CD4-positive, alpha-beta T cell (primary cell): Measurements from ENCODE around the gene TOLLIP. TPM values are rescaled to one million over a fixed set of nuclear protein-coding genes. Genes with fewer than 3 reads are reported as not detected.
"Not testable (repeated sequence)": the region's sequence is repeated elsewhere in the genome, so short reads cannot be mapped to it uniquely, and the experiment has no call there.

ENCODE experiments used
- ATAC-seq: fragments of 200-7000 bp; cut with Tn5 transposase; one replicate; pipeline ENCODE4 v1.10.0; 2022; ENCODE audit warnings: mild to moderate bottlenecking; ENCODE audit not compliant: poor library complexity
- CTCF ChIA-PET: fragments of 350-600 bp; sonication (Branson Sonifier 250); formaldehyde crosslinking; loops from one replicate; lab custom pipeline; 2021; ENCODE audit warnings: antibody characterized with exemption, inconsistent platforms; lab: Charles Lee
- POLR2A ChIA-PET: fragments of 350-600 bp; sonication (Branson Sonifier 250); formaldehyde crosslinking; loops from one replicate; lab custom pipeline; 2021; ENCODE audit warnings: antibody characterized with exemption, inconsistent platforms; lab: Charles Lee
- DNase-seq, 14 experiments: peaks; one replicate each; pipeline ENCODE4 v3.0.0-alpha.2; 2013 to 2020; ENCODE audit warnings: mixed read lengths in 2 of 14
- H3K27ac ChIP-seq, 2 donors: one replicate each; pipeline versions ENCODE4 v1.5.1 to v1.7.0; 2013; ENCODE audit warnings: low read length in 2 of 2, low read depth in 1 of 2, mild to moderate bottlenecking in 1 of 2
- H3K27me3 ChIP-seq, 2 experiments: 1 replicate in 1 of 2; 2 replicates in 1 of 2; pipeline versions ENCODE4 v1.6.1 to v1.7.0; 2013; ENCODE audit warnings: low read length in 2 of 2, control low read depth in 1 of 2, mild to moderate bottlenecking in 1 of 2, moderate library complexity in 1 of 2; ENCODE audit not compliant: insufficient read depth in 2 of 2, control insufficient read depth in 1 of 2
- H3K36me3 ChIP-seq: one replicate; pipeline ENCODE4 v1.6.1; 2013; ENCODE audit warnings: low read length, control low read depth; ENCODE audit not compliant: insufficient read depth
- H3K4me1 ChIP-seq: one replicate; pipeline ENCODE4 v1.6.1; 2013; ENCODE audit warnings: low read length, control low read depth; ENCODE audit not compliant: insufficient read depth
- H3K4me3 ChIP-seq: one replicate; pipeline ENCODE4 v1.5.1; 2013; ENCODE audit warnings: mild to moderate bottlenecking, low read length, moderate library complexity
- H3K9me3 ChIP-seq, 2 experiments: 1 replicate in 1 of 2; 2 replicates in 1 of 2; pipeline versions ENCODE4 v1.6.1 to v1.7.0; 2013; ENCODE audit warnings: low read length in 2 of 2, mild to moderate bottlenecking in 2 of 2, control low read depth in 1 of 2, moderate library complexity in 1 of 2; ENCODE audit not compliant: control insufficient read depth in 1 of 2, insufficient read depth in 1 of 2
- H3K27ac Mint-ChIP-seq: one replicate; pipeline ENCODE4 v1.8.0; 2020; ENCODE audit warnings: mixed read lengths
- H3K27me3 Mint-ChIP-seq: one replicate; pipeline ENCODE4 v1.8.0; 2021; ENCODE audit warnings: mixed read lengths
- H3K36me3 Mint-ChIP-seq: one replicate; pipeline ENCODE4 v1.8.0; 2021; ENCODE audit warnings: low read depth, mixed read lengths
- H3K4me1 Mint-ChIP-seq: one replicate; pipeline ENCODE4 v1.8.0; 2021; ENCODE audit warnings: low read depth, mixed read lengths
- H3K4me3 Mint-ChIP-seq: one replicate; pipeline ENCODE4 v1.8.0; 2020; ENCODE audit warnings: mild to moderate bottlenecking, mixed read lengths
- H3K9me3 Mint-ChIP-seq: one replicate; pipeline ENCODE4 v1.8.0; 2020; ENCODE audit warnings: mixed read lengths
- intact Hi-C, 2 experiments: fragments of 100-400 bp; cut with DNase I in 1 of 2; cut with micrococcal nuclease in 1 of 2; formaldehyde crosslinking; loops; one replicate each; pipeline versions ENCODE4 v1.15.1 to v1.9.0; 2023 to 2025; cut with DNase I, micrococcal nuclease
- total RNA-seq, 174 experiments: library from RNA in 2 of 174; stranded (reverse) in 2 of 174; gene quantifications; one replicate each; pipeline ENCODE4 v1.2.3 and lab custom pipeline; 2021 to 2026
- TF ChIP-seq, protein P1 (sequence below): fragments of 200-600 bp; IDR thresholded peaks from one replicate; pipeline ENCODE4 v1.8.0; 2022; ENCODE audit warnings: antibody characterized with exemption, mild to moderate bottlenecking

Gene TOLLIP
- total RNA-seq, 2 experiments from 2014 or later = 38.9 to 41.0 TPM

DNA sequence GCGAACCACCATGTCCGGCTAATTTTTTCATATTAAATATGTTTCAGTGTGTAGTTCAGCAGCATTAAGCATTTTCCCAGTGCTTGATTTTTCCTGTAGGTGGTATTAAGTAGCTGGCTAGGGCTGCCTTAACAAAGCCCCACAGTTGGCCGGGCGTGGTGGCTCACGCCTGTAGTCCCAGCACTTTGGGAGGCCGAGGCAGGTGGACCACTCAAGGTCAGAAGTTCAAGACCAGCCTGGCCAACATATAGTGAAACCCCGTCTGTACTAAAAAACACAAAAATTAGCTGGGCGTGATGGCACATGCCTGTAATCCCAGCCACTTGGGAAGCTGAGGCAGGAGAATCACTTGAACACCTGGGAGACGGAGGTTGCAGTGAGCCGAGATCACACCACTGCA, 33.5 kb upstream of the TOLLIP start:
- H3K27me3 Mint-ChIP-seq = no peaks in the 10 kb centered on the region
- peaks cover 5% of the 10 kb centered on the region for H3K4me1 Mint-ChIP-seq
- ChIA-PET POLR2A (interaction anchor here (0.7 kb wide), 1 partner anchor 80 kb away, joined by 3 read pairs; no protein-coding TSS in a partner anchor), CTCF (interaction anchor here (0.6 to 1.5 kb wide), 3 partner anchors 40 to 310 kb away, joined by 3 to 4 read pairs (median 3); no protein-coding TSS in a partner anchor)
- peaks cover 4% of the 10 kb centered on the region for H3K36me3 Mint-ChIP-seq
- DNase-seq (no peak), ATAC-seq (no peak)
- no peak overlapping the region for H3K4me3 ChIP-seq
- H3K4me3 Mint-ChIP-seq = no peak overlapping the region
- no peaks in the 10 kb centered on the region for H3K27me3 ChIP-seq
- H3K9me3 Mint-ChIP-seq = peaks cover 6% of the 10 kb centered on the region
- H3K27ac Mint-ChIP-seq = no peak overlapping the region
- peaks cover 10 to 23% of the 10 kb centered on the region in 2 experiments for H3K9me3 ChIP-seq
- H3K36me3 ChIP-seq = no peaks in the 10 kb centered on the region
- TF ChIP-seq, protein P1, sequence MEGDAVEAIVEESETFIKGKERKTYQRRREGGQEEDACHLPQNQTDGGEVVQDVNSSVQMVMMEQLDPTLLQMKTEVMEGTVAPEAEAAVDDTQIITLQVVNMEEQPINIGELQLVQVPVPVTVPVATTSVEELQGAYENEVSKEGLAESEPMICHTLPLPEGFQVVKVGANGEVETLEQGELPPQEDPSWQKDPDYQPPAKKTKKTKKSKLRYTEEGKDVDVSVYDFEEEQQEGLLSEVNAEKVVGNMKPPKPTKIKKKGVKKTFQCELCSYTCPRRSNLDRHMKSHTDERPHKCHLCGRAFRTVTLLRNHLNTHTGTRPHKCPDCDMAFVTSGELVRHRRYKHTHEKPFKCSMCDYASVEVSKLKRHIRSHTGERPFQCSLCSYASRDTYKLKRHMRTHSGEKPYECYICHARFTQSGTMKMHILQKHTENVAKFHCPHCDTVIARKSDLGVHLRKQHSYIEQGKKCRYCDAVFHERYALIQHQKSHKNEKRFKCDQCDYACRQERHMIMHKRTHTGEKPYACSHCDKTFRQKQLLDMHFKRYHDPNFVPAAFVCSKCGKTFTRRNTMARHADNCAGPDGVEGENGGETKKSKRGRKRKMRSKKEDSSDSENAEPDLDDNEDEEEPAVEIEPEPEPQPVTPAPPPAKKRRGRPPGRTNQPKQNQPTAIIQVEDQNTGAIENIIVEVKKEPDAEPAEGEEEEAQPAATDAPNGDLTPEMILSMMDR = no peak
- H3K27ac ChIP-seq = no peak overlapping the region
- H3K4me1 ChIP-seq = no peaks in the 10 kb centered on the region
- intact Hi-C loops = loop anchor here in 1 of 2 experiments (5.0 kb wide), 1 partner anchor 39 kb away; no protein-coding TSS in a partner anchor

DNA sequence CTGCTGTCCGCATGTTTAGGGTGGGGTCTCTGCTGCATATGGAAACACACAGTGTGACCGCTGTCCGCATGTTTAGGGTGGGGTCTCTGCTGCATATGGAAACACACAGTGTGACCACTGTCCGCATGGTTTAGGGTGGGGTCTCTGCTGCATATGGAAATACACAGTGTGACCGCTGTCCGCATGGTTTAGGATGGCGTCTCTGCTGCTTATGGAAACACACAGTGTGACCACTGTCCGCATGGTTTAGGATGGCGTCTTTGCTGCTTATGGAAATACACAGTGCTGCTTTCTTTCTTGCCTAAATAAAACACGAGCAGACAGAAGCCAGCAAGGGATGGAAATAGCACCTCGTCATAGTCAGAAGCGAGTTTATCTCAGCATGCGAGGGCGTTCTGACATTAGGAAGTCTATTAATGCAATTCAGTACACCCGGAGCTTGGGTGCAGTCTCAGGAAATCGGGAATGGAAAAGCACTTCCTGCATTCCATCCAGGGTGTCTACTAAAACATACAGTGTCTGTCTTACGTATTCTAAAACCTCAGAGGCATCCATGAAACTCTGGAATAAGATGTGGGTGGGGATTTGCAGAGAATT, 32.6 kb upstream of the TOLLIP start:
- ATAC-seq (no peak), DNase-seq (peak in 1 of 14 experiments; percentile 20)
- Mint-ChIP-seq H3K27ac (no peak overlapping the region), H3K27me3 (no peaks in the 10 kb centered on the region), H3K4me3 (no peak overlapping the region), H3K9me3 (peaks cover 8% of the 10 kb centered on the region), H3K36me3 (peaks cover 4% of the 10 kb centered on the region), H3K4me1 (peaks cover 9% of the 10 kb centered on the region)
- intact Hi-C loops = loop anchor here in 1 of 2 experiments (5.0 kb wide), 1 partner anchor 40 kb away; no protein-coding TSS in a partner anchor
- ChIA-PET POLR2A (no interaction called here), CTCF (interaction anchor here (1.3 to 1.5 kb wide), 2 partner anchors 41 to 311 kb away, joined by 3 to 4 read pairs; no protein-coding TSS in a partner anchor)
- TF ChIP-seq, protein P1 = no peak
- Histone ChIP-seq H3K27me3 (no peaks in the 10 kb centered on the region), H3K9me3 (peaks cover 13 to 32% of the 10 kb centered on the region in 2 experiments), H3K4me1 (no peaks in the 10 kb centered on the region), H3K27ac (peak overlapping the region in 1 of 2 donors; percentile 34), H3K36me3 (no peaks in the 10 kb centered on the region), H3K4me3 (no peak overlapping the region)

DNA sequence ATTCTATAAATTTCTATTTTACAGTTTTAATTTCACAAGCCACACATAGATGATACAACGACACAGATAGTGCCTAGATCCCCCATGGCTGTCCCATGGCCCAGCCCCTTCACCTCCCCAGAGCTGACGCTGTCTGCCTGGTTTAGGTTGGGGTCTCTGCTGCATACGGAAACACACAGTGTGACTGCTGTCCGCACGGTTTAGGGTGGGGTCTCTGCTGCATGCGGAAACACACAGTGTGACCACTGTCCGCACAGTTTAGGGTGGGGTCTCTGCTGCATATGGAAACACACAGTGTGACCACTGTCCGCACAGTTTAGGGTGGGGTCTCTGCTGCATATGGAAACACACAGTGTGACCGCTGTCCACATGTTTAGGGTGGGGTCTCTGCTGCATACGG, 31.8 kb upstream of the TOLLIP start:
- H3K4me1 Mint-ChIP-seq, H3K4me3 ChIP-seq, H3K27me3 ChIP-seq, H3K27ac Mint-ChIP-seq, H3K4me1 ChIP-seq, H3K27ac ChIP-seq, DNase-seq, H3K36me3 ChIP-seq, H3K36me3 Mint-ChIP-seq, H3K4me3 Mint-ChIP-seq, H3K27me3 Mint-ChIP-seq, H3K9me3 Mint-ChIP-seq, ATAC-seq, CTCF ChIA-PET, POLR2A ChIA-PET: not testable (repeated sequence)
- intact Hi-C loops = loop anchor here in 1 of 2 experiments (5.0 kb wide), 1 partner anchor 41 kb away; no protein-coding TSS in a partner anchor
- H3K9me3 ChIP-seq = peaks cover 13 to 35% of the 10 kb centered on the region in 2 experiments
